GM12864 (cell line): ENCODE data around the gene HPS4.

Experiments used
- DNase-seq: peaks from one replicate; pipeline ENCODE4 v3.0.0-alpha.2; 2011; ENCODE audit warnings: low read depth
- H3K4me3 ChIP-seq: 2 replicates; pipeline ENCODE4 v1.5.1; 2011; ENCODE audit warnings: mild to moderate bottlenecking, low read depth, low read length, control low read depth
- CTCF ChIP-seq: IDR thresholded peaks from 2 replicates; pipeline ENCODE4 v1.5.1; 2011; ENCODE audit warnings: low read depth, mild to moderate bottlenecking, moderate library complexity, low read length, control low read depth, inconsistent platforms; ENCODE audit errors: missing control alignments

The HPS4 gene

GRCh38 chr22:26479792-26480610 is 3.6 kb downstream of the HPS4 start:
- H3K4me3 ChIP-seq, result peak overlapping the region; percentile 55
- TF ChIP-seq CTCF, result no peak
- DNase-seq, result no peak

DNA sequence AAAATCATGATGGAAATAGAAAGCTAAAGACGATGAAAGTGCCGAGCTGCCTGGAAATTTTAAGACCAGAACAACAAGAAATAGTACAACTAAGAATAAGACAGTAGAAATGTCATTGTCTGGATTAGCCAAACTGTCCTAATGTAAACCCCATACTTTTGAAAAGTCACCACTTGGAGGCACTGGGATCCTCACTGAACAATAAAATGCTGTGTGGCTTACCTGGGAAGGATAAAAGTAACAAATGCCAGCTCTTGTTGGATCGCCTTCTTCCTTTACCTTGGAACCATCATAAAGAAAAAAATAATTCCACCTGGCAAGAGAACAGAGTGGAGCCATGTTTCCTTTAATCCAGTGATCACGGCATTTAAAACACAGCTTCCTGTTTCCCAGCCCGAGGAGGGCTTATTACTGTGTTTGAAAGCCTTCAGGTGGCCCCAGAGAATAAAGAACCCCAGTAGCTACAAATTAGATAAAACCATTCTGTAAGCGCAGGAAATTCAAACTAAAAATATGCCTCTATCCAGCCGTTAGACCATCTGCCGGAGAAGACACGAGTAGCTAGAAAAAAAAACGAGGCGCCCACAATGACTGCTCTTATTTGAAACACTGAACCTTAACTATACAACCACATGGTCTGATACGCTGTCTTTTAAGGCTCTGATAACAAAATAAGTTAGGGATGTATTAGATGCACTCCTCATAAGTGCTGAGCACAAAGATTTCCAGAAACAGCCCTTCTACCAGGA is 4.4 kb downstream of the HPS4 start:
- H3K4me3 ChIP-seq, result peak overlapping the region; percentile 55
- no peak for DNase-seq
- TF ChIP-seq CTCF, result peak; percentile 15

- H3K4me3 ChIP-seq, result no peak overlapping the region
- DNase-seq, result no peak
- TF ChIP-seq CTCF, result no peak
These were observed 6.2 kb downstream of the HPS4 start for GRCh38 chr22:26477341-26477731.

- DNase-seq, result no peak
- no peak overlapping the region for H3K4me3 ChIP-seq
These were observed 6.8 kb downstream of the HPS4 start for GRCh38 chr22:26476705-26477340.

DNA sequence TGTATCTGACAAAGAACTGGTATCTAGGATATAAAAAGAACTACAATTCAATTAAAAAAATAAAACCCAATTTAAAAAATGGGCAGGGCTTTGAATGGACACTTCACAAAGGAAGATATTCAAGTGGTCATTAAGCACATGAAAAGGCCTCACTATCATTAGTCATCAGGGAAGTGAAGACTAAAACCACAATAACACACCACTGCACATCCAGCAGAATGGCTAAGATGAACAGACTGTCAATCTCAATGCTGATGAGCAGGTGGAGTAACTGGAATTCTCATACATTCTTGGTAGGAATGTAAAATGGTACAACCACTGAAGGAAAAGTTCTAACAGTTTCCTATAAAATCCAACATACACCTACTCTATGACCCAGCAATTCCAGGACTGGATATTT is 8.9 kb downstream of the HPS4 start:
- no peak overlapping the region for H3K4me3 ChIP-seq
- no peak for DNase-seq
- TF ChIP-seq CTCF, result no peak

More at GRCh38 chr22:26476705-26477340, 6.8 kb downstream of the HPS4 start:
- no peak for TF ChIP-seq CTCF

DNA sequence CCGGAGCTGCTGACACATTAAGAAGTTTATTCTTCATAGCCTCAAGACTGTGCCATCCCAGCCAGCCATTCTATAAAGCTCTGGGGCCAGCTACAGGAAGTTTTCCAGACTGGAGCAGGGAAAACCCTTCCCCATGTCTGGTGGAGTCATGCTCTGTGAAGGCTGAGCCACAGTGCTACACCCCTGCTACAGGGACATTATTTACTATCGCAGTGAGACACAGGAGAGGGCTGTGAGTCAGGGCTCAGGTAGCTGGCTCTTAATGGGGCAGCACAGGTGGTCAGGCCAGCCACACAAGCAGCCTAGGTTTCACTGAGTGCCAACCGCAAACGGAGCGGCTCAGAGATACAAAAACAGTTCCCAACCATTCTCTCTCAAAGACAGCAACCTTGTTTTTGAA is 12.1 kb downstream of the HPS4 start:
- DNase-seq, result no peak
- no peak overlapping the region for H3K4me3 ChIP-seq
- no peak for TF ChIP-seq CTCF
